Nephron (organoid): Measurements from ENCODE around the gene PCDHB7.
"Not testable (repeated sequence)": the region's sequence is repeated elsewhere in the genome, so short reads cannot be mapped to it uniquely, and the experiment has no call there.

Source experiments
- H3K27ac Mint-ChIP-seq, 3 experiments: 2 replicates each; pipeline ENCODE4 v1.8.0; 2020; ENCODE audit warnings: mixed read lengths in 3 of 3, mild to moderate bottlenecking in 2 of 3, moderate library complexity in 1 of 3
- H3K27me3 Mint-ChIP-seq: 2 replicates; pipeline ENCODE4 v1.8.0; 2021; ENCODE audit warnings: low read depth, mild to moderate bottlenecking, moderate library complexity, mixed read lengths
- H3K36me3 Mint-ChIP-seq: 2 replicates; pipeline ENCODE4 v1.8.0; 2020; ENCODE audit warnings: low read depth, mixed read lengths
- H3K4me1 Mint-ChIP-seq: 2 replicates; pipeline ENCODE4 v1.8.0; 2020; ENCODE audit warnings: mixed read lengths
- H3K4me3 Mint-ChIP-seq, 3 experiments: 2 replicates each; pipeline ENCODE4 v1.8.0; 2020; ENCODE audit warnings: mild to moderate bottlenecking in 3 of 3, mixed read lengths in 3 of 3, moderate library complexity in 2 of 3
- H3K9me3 Mint-ChIP-seq: 2 replicates; pipeline ENCODE4 v1.8.0; 2020; ENCODE audit warnings: mixed read lengths
- TF ChIP-seq, protein P1 (sequence below), 3 experiments: fragments of 200-600 bp; sonication (generic); IDR thresholded peaks; one replicate each; pipeline ENCODE4 v1.5.0; 2021; ENCODE audit warnings: antibody characterized with exemption in 3 of 3; ENCODE audit not compliant: unreplicated experiment in 3 of 3

The PCDHB7 gene

DNA sequence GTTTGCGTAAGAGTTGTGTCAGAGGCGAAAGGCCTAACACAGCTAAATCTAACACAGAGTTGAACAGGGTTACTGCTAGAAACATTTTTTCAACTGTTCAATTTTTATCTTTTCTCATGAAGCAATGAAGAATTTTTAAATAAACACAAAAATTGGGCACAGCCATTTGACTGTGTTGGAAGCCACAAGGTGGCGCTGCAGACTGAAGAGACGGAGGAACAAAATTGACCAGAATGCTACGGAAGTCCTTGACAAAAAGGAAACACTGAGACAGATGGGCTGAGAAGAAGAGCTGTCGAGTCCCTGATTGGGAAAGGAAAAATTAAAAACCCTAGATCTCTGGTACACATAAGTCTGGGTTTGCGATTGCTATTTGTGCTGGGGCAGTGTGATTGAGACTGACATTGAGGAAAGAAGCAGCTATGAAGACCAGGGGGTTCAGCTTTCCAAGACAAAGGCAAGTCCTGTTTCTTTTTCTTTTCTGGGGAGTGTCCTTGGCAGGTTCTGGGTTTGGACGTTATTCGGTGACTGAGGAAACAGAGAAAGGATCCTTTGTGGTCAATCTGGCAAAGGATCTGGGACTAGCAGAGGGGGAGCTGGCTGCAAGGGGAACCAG lies 14.6 kb downstream of the PCDHB7 start, which contains the start of gene PCDHB9:
Gene PCDHB9, plus strand, starts transcription at position 265 of the 616 bp plus-strand sequence. Its CDS starts 158 bp downstream, at position 423.
- peaks cover 67% of the 10 kb centered on the region for H3K9me3 Mint-ChIP-seq
- H3K27me3 Mint-ChIP-seq: peaks cover 3% of the 10 kb centered on the region
- H3K4me3 Mint-ChIP-seq: peak within 1 kb of the TSS; percentile 71 to 83 (median 81)

GRCh38 chr5:141188682-141189081 lies 16.2 kb downstream of the PCDHB7 start:
- H3K27ac Mint-ChIP-seq, H3K27me3 Mint-ChIP-seq, H3K4me3 Mint-ChIP-seq, H3K4me1 Mint-ChIP-seq: not testable (repeated sequence)
- H3K36me3 Mint-ChIP-seq: peaks cover 85% of the 10 kb centered on the region
- H3K9me3 Mint-ChIP-seq: peaks cover 66% of the 10 kb centered on the region

More for the DNA sequence above, 14.6 kb downstream of the PCDHB7 start, which contains the start of gene PCDHB9:
- peaks cover 85% of the 10 kb centered on the region for H3K36me3 Mint-ChIP-seq
- TF ChIP-seq, protein P1, sequence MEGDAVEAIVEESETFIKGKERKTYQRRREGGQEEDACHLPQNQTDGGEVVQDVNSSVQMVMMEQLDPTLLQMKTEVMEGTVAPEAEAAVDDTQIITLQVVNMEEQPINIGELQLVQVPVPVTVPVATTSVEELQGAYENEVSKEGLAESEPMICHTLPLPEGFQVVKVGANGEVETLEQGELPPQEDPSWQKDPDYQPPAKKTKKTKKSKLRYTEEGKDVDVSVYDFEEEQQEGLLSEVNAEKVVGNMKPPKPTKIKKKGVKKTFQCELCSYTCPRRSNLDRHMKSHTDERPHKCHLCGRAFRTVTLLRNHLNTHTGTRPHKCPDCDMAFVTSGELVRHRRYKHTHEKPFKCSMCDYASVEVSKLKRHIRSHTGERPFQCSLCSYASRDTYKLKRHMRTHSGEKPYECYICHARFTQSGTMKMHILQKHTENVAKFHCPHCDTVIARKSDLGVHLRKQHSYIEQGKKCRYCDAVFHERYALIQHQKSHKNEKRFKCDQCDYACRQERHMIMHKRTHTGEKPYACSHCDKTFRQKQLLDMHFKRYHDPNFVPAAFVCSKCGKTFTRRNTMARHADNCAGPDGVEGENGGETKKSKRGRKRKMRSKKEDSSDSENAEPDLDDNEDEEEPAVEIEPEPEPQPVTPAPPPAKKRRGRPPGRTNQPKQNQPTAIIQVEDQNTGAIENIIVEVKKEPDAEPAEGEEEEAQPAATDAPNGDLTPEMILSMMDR (IDR thresholded peaks at IDR 0.05; ENCODE audit: unreplicated experiment in 3 of 3): peak; percentile 13 to 40 (median 27)
- peak within 1 kb of the TSS; percentile 35 to 80 (median 77) for H3K27ac Mint-ChIP-seq
- H3K4me1 Mint-ChIP-seq: no peaks in the 10 kb centered on the region

- H3K9me3 Mint-ChIP-seq: peaks cover 65% of the 10 kb centered on the region
- H3K27me3 Mint-ChIP-seq, H3K27ac Mint-ChIP-seq, H3K4me3 Mint-ChIP-seq, H3K4me1 Mint-ChIP-seq: not testable (repeated sequence)
- H3K36me3 Mint-ChIP-seq: peaks cover 84% of the 10 kb centered on the region
Observed at GRCh38 chr5:141189131-141189530, 16.7 kb downstream of the PCDHB7 start.

DNA sequence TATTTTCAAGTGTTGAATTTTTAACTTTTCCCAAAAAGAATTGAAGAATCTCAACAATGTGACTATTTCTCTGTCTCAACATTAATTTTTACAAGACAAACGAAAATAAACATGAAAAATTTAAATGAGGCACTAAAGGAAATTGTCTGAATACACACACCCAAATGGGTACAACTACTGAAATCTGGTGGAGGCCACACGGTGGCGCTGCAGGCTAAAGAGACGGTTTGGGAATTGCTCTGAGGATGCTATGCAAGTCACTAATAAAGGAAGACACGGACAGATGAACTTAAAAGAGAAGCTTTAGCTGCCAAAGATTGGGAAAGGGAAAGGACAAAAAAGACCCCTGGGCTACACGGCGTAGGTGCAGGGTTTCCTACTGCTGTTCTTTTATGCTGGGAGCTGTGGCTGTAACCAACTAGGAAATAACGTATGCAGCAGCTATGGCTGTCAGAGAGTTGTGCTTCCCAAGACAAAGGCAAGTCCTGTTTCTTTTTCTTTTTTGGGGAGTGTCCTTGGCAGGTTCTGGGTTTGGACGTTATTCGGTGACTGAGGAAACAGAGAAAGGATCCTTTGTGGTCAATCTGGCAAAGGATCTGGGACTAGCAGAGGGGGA lies 19.8 kb downstream of the PCDHB7 start, which contains the start of gene PCDHB10:
Gene PCDHB10, plus strand, starts transcription at position 244 of the 616 bp plus-strand sequence. Its CDS starts 200 bp downstream, at position 444.
- Mint-ChIP-seq H3K4me1 (no peaks in the 10 kb centered on the region), H3K27me3 (no peaks in the 10 kb centered on the region), H3K36me3 (peaks cover 80% of the 10 kb centered on the region), H3K4me3 (peak within 1 kb of the TSS; percentile 75 to 90 (median 84)), H3K9me3 (peaks cover 58% of the 10 kb centered on the region), H3K27ac (peak within 1 kb of the TSS; percentile 67 to 76 (median 75))
- TF ChIP-seq, protein P1 (IDR thresholded peaks at IDR 0.05; ENCODE audit: unreplicated experiment in 3 of 3): peak; percentile 26 to 38 (median 30)

DNA sequence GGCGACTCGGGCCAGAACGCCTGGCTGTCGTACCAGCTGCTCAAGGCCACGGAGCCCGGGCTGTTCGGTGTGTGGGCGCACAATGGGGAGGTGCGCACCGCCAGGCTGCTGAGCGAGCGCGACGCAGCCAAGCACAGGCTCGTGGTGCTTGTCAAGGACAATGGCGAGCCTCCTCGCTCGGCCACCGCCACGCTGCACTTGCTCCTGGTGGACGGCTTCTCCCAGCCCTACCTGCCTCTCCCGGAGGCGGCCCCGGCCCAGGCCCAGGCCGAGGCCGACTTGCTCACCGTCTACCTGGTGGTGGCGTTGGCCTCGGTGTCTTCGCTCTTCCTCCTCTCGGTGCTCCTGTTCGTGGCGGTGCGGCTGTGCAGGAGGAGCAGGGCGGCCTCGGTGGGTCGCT lies 21.9 kb downstream of the PCDHB7 start:
- not testable (repeated sequence) for H3K27me3 Mint-ChIP-seq, H3K4me1 Mint-ChIP-seq, H3K4me3 Mint-ChIP-seq, H3K27ac Mint-ChIP-seq
- peaks cover 67% of the 10 kb centered on the region for H3K9me3 Mint-ChIP-seq
- peaks cover 83% of the 10 kb centered on the region for H3K36me3 Mint-ChIP-seq

DNA sequence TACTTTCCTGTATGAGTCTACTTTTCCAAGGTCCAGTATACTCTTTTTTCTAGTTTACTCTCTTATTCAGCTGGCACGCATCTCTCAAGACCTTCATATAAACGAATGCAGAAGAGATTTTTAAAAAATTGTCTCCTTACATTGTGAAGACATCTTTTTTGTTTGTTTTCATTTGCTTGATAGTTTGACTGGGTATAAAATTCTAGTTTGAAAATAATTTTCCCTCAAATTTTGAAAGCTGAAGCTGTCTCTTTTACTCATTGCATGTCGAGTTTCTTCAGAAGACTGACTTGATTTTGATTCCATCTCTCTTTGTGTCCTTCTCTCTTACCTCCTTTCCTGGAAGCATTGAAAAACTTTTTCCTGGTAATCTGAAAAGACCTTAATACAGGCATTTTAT lies 23.9 kb downstream of the PCDHB7 start:
- peaks cover 78% of the 10 kb centered on the region for H3K9me3 Mint-ChIP-seq
- TF ChIP-seq, protein P1 (IDR thresholded peaks at IDR 0.05; ENCODE audit: unreplicated experiment in 3 of 3): no peak
- no peak overlapping the region for H3K27ac Mint-ChIP-seq
- no peaks in the 10 kb centered on the region for H3K27me3 Mint-ChIP-seq
- H3K36me3 Mint-ChIP-seq: peaks cover 82% of the 10 kb centered on the region
- H3K4me1 Mint-ChIP-seq: no peaks in the 10 kb centered on the region
- H3K4me3 Mint-ChIP-seq: no peak overlapping the region

DNA sequence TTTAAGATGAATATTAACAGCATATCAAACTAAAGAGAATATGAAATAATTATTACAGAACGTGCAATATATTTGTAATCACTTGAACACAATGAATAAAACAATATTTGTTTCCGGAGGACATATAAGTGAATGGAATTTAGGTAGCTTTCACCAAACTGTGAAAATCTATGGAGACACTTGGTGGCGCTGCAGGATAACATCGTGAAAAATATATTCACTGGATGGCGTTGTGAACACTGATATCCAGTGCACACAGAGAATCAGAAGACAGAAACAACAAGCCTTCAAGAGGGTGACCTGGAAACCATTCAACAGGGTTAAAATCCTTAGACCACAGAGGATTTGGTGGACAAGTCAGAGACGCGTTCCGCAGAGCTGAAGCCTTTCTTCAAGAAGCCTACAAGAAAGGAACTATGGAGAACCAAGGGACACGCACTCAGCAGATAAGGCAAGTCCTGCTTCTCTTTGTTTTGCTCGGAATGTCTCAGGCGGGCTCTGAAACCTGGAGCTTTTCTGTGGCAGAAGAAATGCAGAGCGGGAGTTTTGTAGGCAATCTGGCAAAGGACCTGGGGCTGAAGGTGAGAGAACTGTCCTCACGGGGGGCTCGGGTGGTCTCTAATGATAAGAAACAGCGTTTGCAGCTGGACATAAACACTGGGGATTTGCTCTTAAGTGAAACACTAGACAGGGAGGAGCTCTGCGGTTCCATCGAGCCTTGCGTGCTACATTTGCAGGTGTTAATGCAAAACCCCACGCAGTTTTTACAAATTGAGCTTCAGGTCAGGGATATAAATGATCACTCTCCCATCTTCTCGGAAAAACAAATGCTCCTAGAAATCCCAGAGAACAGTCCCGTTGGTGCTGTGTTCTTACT lies 27.2 kb downstream of the PCDHB7 start, which contains the start of gene PCDHB11:
Gene PCDHB11, plus strand, starts transcription at position 269 of the 877 bp plus-strand sequence. Its CDS starts 148 bp downstream, at position 417.
- TF ChIP-seq, protein P1 (IDR thresholded peaks at IDR 0.05; ENCODE audit: unreplicated experiment in 3 of 3): no peak
- H3K36me3 Mint-ChIP-seq: peaks cover 79% of the 10 kb centered on the region
- no peaks in the 10 kb centered on the region for H3K4me1 Mint-ChIP-seq
- peak within 1 kb of the TSS; percentile 48 to 78 (median 71) for H3K4me3 Mint-ChIP-seq
- H3K27me3 Mint-ChIP-seq: no peaks in the 10 kb centered on the region
- peaks cover 72% of the 10 kb centered on the region for H3K9me3 Mint-ChIP-seq
- H3K27ac Mint-ChIP-seq: peak within 1 kb of the TSS in 2 of 3 experiments; percentile 49 to 58

GRCh38 chr5:141201126-141201525 lies 28.7 kb downstream of the PCDHB7 start:
- not testable (repeated sequence) for H3K4me1 Mint-ChIP-seq, H3K4me3 Mint-ChIP-seq, H3K27me3 Mint-ChIP-seq, H3K27ac Mint-ChIP-seq
- Mint-ChIP-seq H3K9me3 (peaks cover 74% of the 10 kb centered on the region), H3K36me3 (peaks cover 84% of the 10 kb centered on the region)

GRCh38 chr5:141201646-141202045 lies 29.2 kb downstream of the PCDHB7 start:
- peak overlapping the region in 1 of 3 experiments; percentile 21 for H3K4me3 Mint-ChIP-seq
- not testable (repeated sequence) for H3K4me1 Mint-ChIP-seq, H3K27me3 Mint-ChIP-seq, H3K27ac Mint-ChIP-seq
- H3K36me3 Mint-ChIP-seq: peaks cover 84% of the 10 kb centered on the region
- H3K9me3 Mint-ChIP-seq: peaks cover 72% of the 10 kb centered on the region
